ENCODE data around the gene SLC19A1. TPM values are rescaled to one million over a fixed set of nuclear protein-coding genes. Genes with fewer than 3 reads are reported as not detected.

The SLC19A1 gene
- total RNA-seq, 3 donors from 2014 or later = 5.6 to 6.7 (median 6.6) TPM

DNA sequence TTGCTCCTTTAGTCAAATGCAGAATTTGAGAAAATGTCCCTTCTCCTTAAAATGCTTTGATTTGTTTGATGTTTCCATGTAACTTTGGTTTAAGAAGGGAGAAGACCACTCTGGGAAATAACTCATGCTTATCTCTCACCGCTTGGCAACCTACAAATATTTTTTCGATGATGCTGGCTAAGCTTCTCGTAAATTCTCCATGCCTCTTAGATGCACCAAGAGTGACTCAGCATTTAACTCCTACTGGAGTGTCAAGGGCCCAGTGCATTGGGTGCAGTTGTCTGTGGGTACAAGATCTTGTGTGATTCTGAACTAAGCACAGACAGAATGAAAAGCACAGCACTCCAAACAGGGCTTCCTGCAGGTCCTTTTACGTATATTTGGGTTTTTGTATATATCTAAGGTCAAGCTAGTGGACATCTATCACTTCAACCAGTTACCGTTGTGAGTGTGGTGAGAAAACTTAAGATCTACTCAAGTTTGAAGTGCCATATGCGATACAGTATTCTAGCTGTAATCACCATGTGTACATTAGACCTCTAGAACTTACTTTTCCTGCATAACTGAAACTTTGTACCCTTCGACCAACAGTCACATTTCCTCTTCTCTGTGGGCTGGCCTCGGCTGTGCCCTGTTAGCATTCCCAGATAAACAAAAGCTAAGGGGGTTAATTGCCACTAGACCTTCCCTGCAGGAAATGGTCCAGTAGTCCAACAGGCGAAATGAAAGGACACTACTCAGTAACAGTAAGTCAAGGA lies 81.5 kb downstream of the SLC19A1 start:
- intact Hi-C loops (cut with DNase I; ENCODE audit: low total_unique reads) = no loop called here
- H3K4me3 ChIP-seq = no peak overlapping the region
- TF ChIP-seq POLR2AphosphoS5 (IDR thresholded peaks at IDR 0.05) = no peak
- H3K9me3 ChIP-seq = peaks cover 7 to 22% of the 10 kb centered on the region in 2 donors
- no peak overlapping the region for H3K27ac ChIP-seq
- H3K4me1 ChIP-seq = peaks cover 0 to 8% of the 10 kb centered on the region in 2 donors
- no peak for DNase-seq (ENCODE audit: low spot score in 2 of 2)
- H3K27me3 ChIP-seq = no peaks in the 10 kb centered on the region
- no peaks in the 10 kb centered on the region for H3K36me3 ChIP-seq

DNA sequence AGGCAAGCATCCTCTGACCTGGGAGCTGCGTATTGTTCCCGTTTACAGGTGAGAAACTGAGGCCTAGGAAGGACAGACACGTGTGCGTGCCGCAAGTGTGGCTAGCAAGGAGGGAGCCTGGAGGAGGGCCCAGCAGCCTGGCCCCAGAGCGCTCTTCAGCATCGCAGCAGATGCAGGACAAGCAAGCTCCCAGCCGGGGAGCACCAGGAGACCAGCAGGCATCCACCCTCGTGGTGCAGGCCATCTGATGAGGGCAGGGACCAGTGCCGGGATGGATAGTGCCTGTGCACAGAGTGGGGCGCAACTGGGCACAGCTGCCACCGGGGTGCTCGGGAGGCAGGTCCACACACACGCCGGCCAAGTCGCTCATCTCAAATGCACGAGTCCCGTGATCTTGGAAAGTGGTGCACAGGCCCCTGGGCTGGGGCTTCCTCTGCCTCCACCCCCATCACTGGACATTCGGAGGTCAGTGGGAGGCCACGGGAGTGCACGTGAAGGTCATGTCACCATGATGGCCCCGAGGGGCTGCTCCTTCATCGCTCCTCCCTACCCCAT lies 82.2 kb downstream of the SLC19A1 start:
- TF ChIP-seq POLR2A (IDR thresholded peaks at IDR 0.05) = no peak
- TF ChIP-seq, protein P1, sequence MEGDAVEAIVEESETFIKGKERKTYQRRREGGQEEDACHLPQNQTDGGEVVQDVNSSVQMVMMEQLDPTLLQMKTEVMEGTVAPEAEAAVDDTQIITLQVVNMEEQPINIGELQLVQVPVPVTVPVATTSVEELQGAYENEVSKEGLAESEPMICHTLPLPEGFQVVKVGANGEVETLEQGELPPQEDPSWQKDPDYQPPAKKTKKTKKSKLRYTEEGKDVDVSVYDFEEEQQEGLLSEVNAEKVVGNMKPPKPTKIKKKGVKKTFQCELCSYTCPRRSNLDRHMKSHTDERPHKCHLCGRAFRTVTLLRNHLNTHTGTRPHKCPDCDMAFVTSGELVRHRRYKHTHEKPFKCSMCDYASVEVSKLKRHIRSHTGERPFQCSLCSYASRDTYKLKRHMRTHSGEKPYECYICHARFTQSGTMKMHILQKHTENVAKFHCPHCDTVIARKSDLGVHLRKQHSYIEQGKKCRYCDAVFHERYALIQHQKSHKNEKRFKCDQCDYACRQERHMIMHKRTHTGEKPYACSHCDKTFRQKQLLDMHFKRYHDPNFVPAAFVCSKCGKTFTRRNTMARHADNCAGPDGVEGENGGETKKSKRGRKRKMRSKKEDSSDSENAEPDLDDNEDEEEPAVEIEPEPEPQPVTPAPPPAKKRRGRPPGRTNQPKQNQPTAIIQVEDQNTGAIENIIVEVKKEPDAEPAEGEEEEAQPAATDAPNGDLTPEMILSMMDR (IDR thresholded peaks at IDR 0.05) = no peak
- no peak for TF ChIP-seq POLR2AphosphoS5 (IDR thresholded peaks at IDR 0.05)
- Histone ChIP-seq H3K27ac (no peak overlapping the region), H3K36me3 (no peaks in the 10 kb centered on the region), H3K27me3 (no peaks in the 10 kb centered on the region), H3K9me3 (peaks cover 7 to 22% of the 10 kb centered on the region in 2 donors), H3K4me1 (peaks cover 0 to 8% of the 10 kb centered on the region in 2 donors), H3K4me3 (no peak overlapping the region)
- no peak for DNase-seq (ENCODE audit: low spot score in 2 of 2)
- intact Hi-C loops (cut with DNase I; ENCODE audit: low total_unique reads) = no loop called here

DNA sequence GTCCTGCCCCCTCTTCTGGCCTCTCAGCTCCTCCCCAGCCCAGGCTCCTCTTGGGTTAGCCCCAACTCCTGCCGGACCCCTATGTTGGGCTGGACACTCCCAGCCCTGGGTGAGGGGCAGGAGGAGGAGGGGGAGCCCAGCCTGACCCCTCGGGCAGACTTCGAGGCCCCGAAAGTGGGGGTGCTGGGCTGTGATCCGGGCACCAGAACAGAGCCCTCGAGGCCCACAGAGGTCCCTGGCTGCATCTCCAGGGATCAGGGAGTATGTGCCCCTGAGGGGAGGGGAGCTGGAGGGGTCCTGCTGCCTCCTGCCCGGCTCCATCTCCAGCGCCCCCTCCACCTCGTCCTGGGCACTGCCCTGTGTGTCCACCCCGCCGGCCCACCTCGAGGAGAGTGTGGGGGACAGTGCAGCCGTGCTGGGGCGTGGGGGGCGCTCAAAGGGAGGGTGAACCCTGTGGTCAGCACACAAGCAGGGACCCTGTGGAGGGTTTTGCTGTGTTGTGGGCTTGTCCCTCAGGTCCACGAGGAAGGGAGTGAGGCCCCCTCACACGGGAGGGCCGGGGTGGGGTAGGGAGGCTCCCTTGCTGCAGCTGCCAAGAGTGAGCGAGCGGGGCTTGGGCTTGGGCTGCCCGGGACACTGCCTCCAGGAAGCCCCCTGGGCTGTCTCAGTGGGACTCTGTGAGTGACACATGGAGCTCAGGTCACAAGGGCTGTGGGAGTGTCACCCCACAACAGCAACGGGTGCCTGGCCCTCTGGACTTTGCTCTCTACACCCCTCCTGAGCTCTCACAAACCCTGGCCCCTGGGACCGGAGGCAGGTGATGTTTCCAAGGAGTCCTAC lies 82.8 kb downstream of the SLC19A1 start:
- no peak overlapping the region for H3K4me3 ChIP-seq
- H3K9me3 ChIP-seq = peaks cover 7 to 22% of the 10 kb centered on the region in 2 donors
- no peaks in the 10 kb centered on the region for H3K27me3 ChIP-seq
- peaks cover 3 to 15% of the 10 kb centered on the region in 2 donors for H3K4me1 ChIP-seq
- no peaks in the 10 kb centered on the region for H3K36me3 ChIP-seq
- TF ChIP-seq POLR2AphosphoS5 (IDR thresholded peaks at IDR 0.05) (no peak), POLR2A (IDR thresholded peaks at IDR 0.05) (no peak)
- TF ChIP-seq, protein P1 (IDR thresholded peaks at IDR 0.05) = no peak
- intact Hi-C loops (cut with DNase I; ENCODE audit: low total_unique reads) = no loop called here
- no peak for DNase-seq (ENCODE audit: low spot score in 2 of 2)
- H3K27ac ChIP-seq = no peak overlapping the region

DNA sequence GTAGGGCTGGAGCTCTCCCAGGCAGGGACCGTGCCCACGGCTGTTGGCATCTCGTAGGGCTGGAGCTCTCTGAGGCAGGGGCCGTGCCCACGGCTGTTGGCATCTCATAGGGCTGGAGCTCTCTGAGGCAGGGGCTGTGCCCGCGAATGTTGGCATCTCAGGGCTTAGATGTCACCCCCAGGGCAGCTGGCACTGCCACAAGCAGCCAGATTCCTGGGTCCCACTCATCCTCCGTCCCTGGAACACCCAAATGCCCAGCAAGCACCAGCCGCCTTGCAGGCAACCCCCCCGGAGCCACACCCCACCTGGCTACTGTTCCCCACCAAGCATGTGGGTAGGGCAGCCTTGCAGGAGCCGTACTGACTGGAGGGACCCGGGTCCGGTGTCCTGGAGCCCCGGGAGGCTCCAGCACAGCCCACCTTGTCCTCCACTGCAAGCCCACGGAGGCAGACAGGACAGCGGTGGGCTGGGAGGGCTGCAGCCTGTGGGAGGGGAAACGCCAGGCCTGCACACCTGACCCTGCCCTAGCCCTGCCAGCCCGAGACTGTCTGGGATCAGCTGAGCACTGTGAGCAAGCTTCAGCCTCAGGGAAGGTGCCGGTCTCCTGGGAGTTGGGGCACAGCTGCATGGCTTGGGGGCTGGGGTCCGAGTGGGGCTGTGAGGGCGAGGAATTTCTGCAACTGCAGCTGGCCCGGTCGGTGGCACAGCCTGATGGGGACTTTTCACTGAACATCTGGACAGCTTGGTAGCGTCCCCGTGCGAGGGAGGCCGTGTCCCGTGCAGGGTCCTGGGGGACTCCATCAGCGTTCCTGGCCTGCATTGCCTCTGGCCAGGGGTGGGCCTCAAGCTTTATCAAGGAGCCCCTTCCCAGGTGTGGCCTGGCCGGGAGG lies 83.7 kb downstream of the SLC19A1 start:
- intact Hi-C loops (cut with DNase I; ENCODE audit: low total_unique reads) = no loop called here
- peaks cover 7 to 22% of the 10 kb centered on the region in 2 donors for H3K9me3 ChIP-seq
- H3K4me1 ChIP-seq = peaks cover 6 to 19% of the 10 kb centered on the region in 2 donors
- no peaks in the 10 kb centered on the region for H3K27me3 ChIP-seq
- H3K36me3 ChIP-seq = no peaks in the 10 kb centered on the region
- no peak for DNase-seq (ENCODE audit: low spot score in 2 of 2)
- TF ChIP-seq, protein P1 (IDR thresholded peaks at IDR 0.05) = no peak
- TF ChIP-seq POLR2AphosphoS5 (IDR thresholded peaks at IDR 0.05) = no peak
- peak overlapping the region in 1 of 3 donors; percentile 66 for H3K4me3 ChIP-seq
- no peak overlapping the region for H3K27ac ChIP-seq

DNA sequence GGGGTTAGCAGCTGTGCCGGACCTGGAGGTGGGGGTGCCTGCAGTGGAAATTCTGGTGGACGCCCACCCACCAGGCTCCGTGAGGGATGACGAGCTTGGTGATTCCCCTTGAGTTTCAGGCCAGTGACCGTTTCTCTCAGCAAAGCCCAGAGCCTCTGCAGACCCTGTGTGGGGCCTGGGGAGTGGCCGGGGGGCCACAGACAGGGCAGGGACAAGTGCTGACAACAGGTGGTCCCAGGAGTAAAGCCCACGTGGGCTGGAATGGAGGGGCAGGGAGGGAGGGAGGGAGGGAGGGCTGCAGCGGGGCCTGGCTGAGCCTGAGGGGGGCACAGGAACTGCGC lies 84.4 kb downstream of the SLC19A1 start:
- Histone ChIP-seq H3K9me3 (peaks cover 7 to 19% of the 10 kb centered on the region in 2 donors), H3K27ac (no peak overlapping the region), H3K4me3 (peak overlapping the region in 1 of 3 donors; percentile 66), H3K36me3 (no peaks in the 10 kb centered on the region), H3K27me3 (no peaks in the 10 kb centered on the region), H3K4me1 (peaks cover 6 to 19% of the 10 kb centered on the region in 2 donors)
- TF ChIP-seq, protein P1 (IDR thresholded peaks at IDR 0.05) = no peak
- TF ChIP-seq POLR2A (IDR thresholded peaks at IDR 0.05) (no peak), POLR2AphosphoS5 (IDR thresholded peaks at IDR 0.05) (no peak)
- DNase-seq (ENCODE audit: low spot score in 2 of 2) = no peak
- intact Hi-C loops (cut with DNase I; ENCODE audit: low total_unique reads) = no loop called here
